ENCODE results near the gene ZNRF3.

Gene ZNRF3

GRCh38 chr22:29069463-29069862, 186.1 kb downstream of the ZNRF3 start:
- H3K36me3 ChIP-seq (ENCODE audit: insufficient read depth, low read length), result no peaks in the 10 kb centered on the region
- H3K27me3 ChIP-seq (ENCODE audit: insufficient read depth, low read length), result no peaks in the 10 kb centered on the region
- H3K4me1 ChIP-seq (ENCODE audit: insufficient read depth, low read length), result peaks cover 15% of the 10 kb centered on the region
- H3K9me3 ChIP-seq (ENCODE audit: low read length), result no peaks in the 10 kb centered on the region
- no peak overlapping the region for H2AFZ ChIP-seq (ENCODE audit: low read depth, low read length)
- no peak overlapping the region for H3K4me3 ChIP-seq (ENCODE audit: low read length)

- peaks cover 20% of the 10 kb centered on the region for H3K4me1 ChIP-seq (ENCODE audit: insufficient read depth, low read length)
- H3K9me3 ChIP-seq (ENCODE audit: low read length), result no peaks in the 10 kb centered on the region
- H3K27me3 ChIP-seq (ENCODE audit: insufficient read depth, low read length), result no peaks in the 10 kb centered on the region
Measured at GRCh38 chr22:29070490-29070889, 187.1 kb downstream of the ZNRF3 start.

DNA sequence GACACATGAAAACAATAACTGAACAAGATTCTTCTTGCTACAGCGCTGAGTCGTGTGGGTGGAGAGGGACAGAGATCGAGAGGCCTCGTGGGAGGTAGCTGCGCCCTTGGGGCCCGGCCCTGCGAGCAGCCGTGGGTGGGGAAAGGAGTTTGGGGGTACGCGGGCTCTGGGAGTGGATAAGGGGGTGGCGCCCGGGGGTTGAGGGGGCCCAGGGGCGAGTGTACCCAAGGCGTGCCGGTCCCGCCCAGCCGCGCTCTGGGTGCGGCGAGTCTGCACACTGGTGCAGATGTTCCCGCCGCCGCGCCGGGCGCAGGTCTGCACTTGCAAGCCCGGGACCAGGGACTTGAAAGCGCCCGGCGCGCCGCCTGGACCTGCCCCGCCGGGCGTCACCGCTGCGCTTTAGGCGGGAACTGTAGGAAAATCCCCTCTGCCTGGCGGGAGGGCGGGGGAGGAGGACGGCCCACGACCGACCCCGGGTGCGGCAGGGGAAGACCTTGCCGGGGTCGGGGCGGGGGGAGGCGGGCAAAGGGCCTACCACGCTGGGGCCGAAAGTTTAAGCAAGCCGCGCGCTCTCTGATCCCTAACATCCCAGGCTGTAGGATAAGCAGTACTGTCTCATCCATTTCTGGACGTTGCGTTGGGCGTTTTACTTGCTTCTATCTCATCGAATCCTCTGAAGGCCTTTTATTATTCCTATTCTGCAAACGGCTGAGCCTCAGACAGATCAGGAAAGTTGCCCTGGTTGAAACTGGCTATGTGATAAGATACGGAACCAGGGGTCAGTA, 188.1 kb downstream of the ZNRF3 start:
- peaks cover 20% of the 10 kb centered on the region for H3K4me1 ChIP-seq (ENCODE audit: insufficient read depth, low read length)
- H3K27me3 ChIP-seq (ENCODE audit: insufficient read depth, low read length), result no peaks in the 10 kb centered on the region
- no peaks in the 10 kb centered on the region for H3K9me3 ChIP-seq (ENCODE audit: low read length)
- H3K4me3 ChIP-seq (ENCODE audit: low read length), result no peak overlapping the region
- no peak overlapping the region for H2AFZ ChIP-seq (ENCODE audit: low read depth, low read length)
- no peaks in the 10 kb centered on the region for H3K36me3 ChIP-seq (ENCODE audit: insufficient read depth, low read length)

More at GRCh38 chr22:29070490-29070889, 187.1 kb downstream of the ZNRF3 start:
- H2AFZ ChIP-seq (ENCODE audit: low read depth, low read length), result no peak overlapping the region
- no peaks in the 10 kb centered on the region for H3K36me3 ChIP-seq (ENCODE audit: insufficient read depth, low read length)
- H3K4me3 ChIP-seq (ENCODE audit: low read length), result no peak overlapping the region

- peaks cover 20% of the 10 kb centered on the region for H3K4me1 ChIP-seq (ENCODE audit: insufficient read depth, low read length)
- H3K9me3 ChIP-seq (ENCODE audit: low read length), result no peaks in the 10 kb centered on the region
- H3K36me3 ChIP-seq (ENCODE audit: insufficient read depth, low read length), result no peaks in the 10 kb centered on the region
- H3K27me3 ChIP-seq (ENCODE audit: insufficient read depth, low read length), result no peaks in the 10 kb centered on the region
- peak overlapping the region; percentile 68 for H2AFZ ChIP-seq (ENCODE audit: low read depth, low read length)
- H3K4me3 ChIP-seq (ENCODE audit: low read length), result peak overlapping the region; percentile 47
Measured at GRCh38 chr22:29072193-29072978, 189.0 kb downstream of the ZNRF3 start.

DNA sequence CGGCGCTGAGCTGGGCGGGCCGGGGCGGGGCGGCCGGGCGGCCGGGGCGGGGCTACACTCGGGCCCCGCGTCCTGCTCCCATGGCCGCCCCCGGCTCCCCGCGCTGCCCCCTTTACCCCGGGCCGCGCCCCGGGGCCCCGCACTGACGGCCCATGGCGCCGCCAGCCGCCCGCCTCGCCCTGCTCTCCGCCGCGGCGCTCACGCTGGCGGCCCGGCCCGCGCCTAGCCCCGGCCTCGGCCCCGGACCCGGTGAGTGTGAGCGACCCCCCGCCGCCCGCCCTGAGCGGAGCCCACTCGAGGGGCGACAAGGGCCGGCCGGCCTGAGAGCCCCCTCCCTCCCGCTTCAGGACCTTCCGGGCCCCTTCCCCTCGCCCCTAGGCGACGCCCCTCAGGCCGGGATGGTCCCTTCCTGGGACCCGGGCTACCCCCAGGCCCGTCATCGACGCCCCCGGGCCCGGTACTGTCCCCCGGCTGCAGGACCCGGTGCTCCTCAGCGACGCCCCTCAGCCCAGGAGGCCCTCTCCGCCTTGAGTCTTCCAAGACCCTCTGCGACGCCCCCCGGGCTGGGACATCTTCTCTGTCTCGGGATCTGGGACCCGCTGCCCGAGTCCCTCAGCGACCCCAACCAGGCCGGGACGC, 189.7 kb downstream of the ZNRF3 start, which contains the start of gene KREMEN1:
Gene KREMEN1 (plus strand): TSS at position 57 of the 639 bp plus-strand sequence. CDS start 96 bp downstream, at position 153.
- Histone ChIP-seq H3K4me1 (ENCODE audit: insufficient read depth, low read length) (peaks cover 20% of the 10 kb centered on the region), H3K4me3 (ENCODE audit: low read length) (peak within 1 kb of the TSS; percentile 71), H3K27me3 (ENCODE audit: insufficient read depth, low read length) (no peaks in the 10 kb centered on the region), H3K9me3 (ENCODE audit: low read length) (no peaks in the 10 kb centered on the region), H3K36me3 (ENCODE audit: insufficient read depth, low read length) (no peaks in the 10 kb centered on the region), H2AFZ (ENCODE audit: low read depth, low read length) (peak within 1 kb of the TSS; percentile 68)

- H3K4me1 ChIP-seq (ENCODE audit: insufficient read depth, low read length), result peaks cover 20% of the 10 kb centered on the region
- H3K36me3 ChIP-seq (ENCODE audit: insufficient read depth, low read length), result no peaks in the 10 kb centered on the region
- no peak overlapping the region for H2AFZ ChIP-seq (ENCODE audit: low read depth, low read length)
- H3K4me3 ChIP-seq (ENCODE audit: low read length), result peak overlapping the region; percentile 71
- no peaks in the 10 kb centered on the region for H3K27me3 ChIP-seq (ENCODE audit: insufficient read depth, low read length)
- no peaks in the 10 kb centered on the region for H3K9me3 ChIP-seq (ENCODE audit: low read length)
Measured at GRCh38 chr22:29073618-29074275, 190.4 kb downstream of the ZNRF3 start.

DNA sequence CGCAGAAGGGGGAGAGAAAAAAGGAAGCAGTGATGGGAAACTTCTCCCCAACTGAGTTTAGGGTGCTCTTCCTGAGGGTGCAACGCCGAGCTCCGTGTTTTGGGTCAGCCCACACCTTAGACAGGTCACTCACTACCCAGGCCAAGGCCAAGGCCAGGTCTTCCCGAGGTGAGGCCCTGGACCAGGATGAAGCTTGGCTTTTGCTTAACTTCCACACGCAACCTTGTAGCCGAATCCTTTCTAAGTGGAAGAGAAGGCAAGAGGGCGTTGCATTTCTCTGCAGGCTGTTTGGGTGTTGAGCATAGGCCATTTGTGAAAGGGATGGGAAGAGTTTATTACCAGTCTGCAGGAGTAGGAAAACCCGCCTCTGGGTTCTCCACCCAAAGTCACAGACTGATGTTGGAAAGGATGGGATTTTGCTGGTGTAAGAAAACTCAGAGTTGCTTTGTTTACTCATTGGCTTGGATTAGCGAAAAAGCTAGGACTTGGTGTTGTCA, 191.0 kb downstream of the ZNRF3 start:
- no peaks in the 10 kb centered on the region for H3K27me3 ChIP-seq (ENCODE audit: insufficient read depth, low read length)
- peak overlapping the region; percentile 71 for H3K4me3 ChIP-seq (ENCODE audit: low read length)
- no peak overlapping the region for H2AFZ ChIP-seq (ENCODE audit: low read depth, low read length)
- H3K9me3 ChIP-seq (ENCODE audit: low read length), result no peaks in the 10 kb centered on the region
- peaks cover 3% of the 10 kb centered on the region for H3K36me3 ChIP-seq (ENCODE audit: insufficient read depth, low read length)
- peaks cover 16% of the 10 kb centered on the region for H3K4me1 ChIP-seq (ENCODE audit: insufficient read depth, low read length)

- H2AFZ ChIP-seq (ENCODE audit: low read depth, low read length), result no peak overlapping the region
- H3K9me3 ChIP-seq (ENCODE audit: low read length), result no peaks in the 10 kb centered on the region
- peaks cover 12% of the 10 kb centered on the region for H3K4me1 ChIP-seq (ENCODE audit: insufficient read depth, low read length)
- no peaks in the 10 kb centered on the region for H3K27me3 ChIP-seq (ENCODE audit: insufficient read depth, low read length)
- no peak overlapping the region for H3K4me3 ChIP-seq (ENCODE audit: low read length)
- peaks cover 3% of the 10 kb centered on the region for H3K36me3 ChIP-seq (ENCODE audit: insufficient read depth, low read length)
Measured at GRCh38 chr22:29078036-29078868, 194.9 kb downstream of the ZNRF3 start.

DNA sequence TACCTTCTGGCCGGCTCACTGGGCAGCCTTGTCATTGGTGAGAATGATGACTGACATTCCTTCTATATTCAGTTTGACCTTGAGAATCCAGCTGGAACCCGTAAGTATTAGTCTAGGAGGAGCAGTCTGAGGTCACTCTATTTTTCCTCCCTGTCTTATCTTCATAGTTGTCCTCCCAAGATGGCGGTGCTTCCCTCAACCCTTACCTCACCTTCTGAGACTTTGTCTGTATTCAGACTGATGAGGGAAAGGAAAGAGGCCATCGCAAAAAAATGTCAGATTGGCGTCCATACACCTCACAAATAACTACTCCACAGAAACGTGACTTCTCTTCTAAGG, 195.5 kb downstream of the ZNRF3 start:
- H3K4me1 ChIP-seq (ENCODE audit: insufficient read depth, low read length), result peaks cover 10% of the 10 kb centered on the region
- no peak overlapping the region for H3K4me3 ChIP-seq (ENCODE audit: low read length)
- no peak overlapping the region for H2AFZ ChIP-seq (ENCODE audit: low read depth, low read length)
- H3K36me3 ChIP-seq (ENCODE audit: insufficient read depth, low read length), result peaks cover 3% of the 10 kb centered on the region
- no peaks in the 10 kb centered on the region for H3K9me3 ChIP-seq (ENCODE audit: low read length)
- H3K27me3 ChIP-seq (ENCODE audit: insufficient read depth, low read length), result no peaks in the 10 kb centered on the region

- no peaks in the 10 kb centered on the region for H3K27me3 ChIP-seq (ENCODE audit: insufficient read depth, low read length)
- no peaks in the 10 kb centered on the region for H3K9me3 ChIP-seq (ENCODE audit: low read length)
- H2AFZ ChIP-seq (ENCODE audit: low read depth, low read length), result no peak overlapping the region
- peaks cover 3% of the 10 kb centered on the region for H3K36me3 ChIP-seq (ENCODE audit: insufficient read depth, low read length)
- H3K4me1 ChIP-seq (ENCODE audit: insufficient read depth, low read length), result peaks cover 11% of the 10 kb centered on the region
- no peak overlapping the region for H3K4me3 ChIP-seq (ENCODE audit: low read length)
Measured at GRCh38 chr22:29079218-29079901, 196.0 kb downstream of the ZNRF3 start.

- Histone ChIP-seq H3K4me1 (ENCODE audit: insufficient read depth, low read length) (peaks cover 7% of the 10 kb centered on the region), H3K36me3 (ENCODE audit: insufficient read depth, low read length) (peaks cover 3% of the 10 kb centered on the region)
Measured at GRCh38 chr22:29080106-29080975, 197.0 kb downstream of the ZNRF3 start.

More at GRCh38 chr22:29080106-29080975, 197.0 kb downstream of the ZNRF3 start:
- no peaks in the 10 kb centered on the region for H3K9me3 ChIP-seq (ENCODE audit: low read length)
- no peak overlapping the region for H2AFZ ChIP-seq (ENCODE audit: low read depth, low read length)
- H3K4me3 ChIP-seq (ENCODE audit: low read length), result no peak overlapping the region
- no peaks in the 10 kb centered on the region for H3K27me3 ChIP-seq (ENCODE audit: insufficient read depth, low read length)
